GM21528 (cell line): ENCODE measurements around the gene GGA1.
A peak's percentile ranks its signal among the peaks of the same experiment; 100 is the strongest.

Source experiments
- ATAC-seq: cut with Tn5 transposase; IDR thresholded peaks from one replicate; pipeline ENCODE4 v1.9.1; 2021; ENCODE audit warnings: mild to moderate bottlenecking, moderate library complexity; ENCODE audit not compliant: unreplicated experiment, low FRiP score

Gene GGA1, protein sequence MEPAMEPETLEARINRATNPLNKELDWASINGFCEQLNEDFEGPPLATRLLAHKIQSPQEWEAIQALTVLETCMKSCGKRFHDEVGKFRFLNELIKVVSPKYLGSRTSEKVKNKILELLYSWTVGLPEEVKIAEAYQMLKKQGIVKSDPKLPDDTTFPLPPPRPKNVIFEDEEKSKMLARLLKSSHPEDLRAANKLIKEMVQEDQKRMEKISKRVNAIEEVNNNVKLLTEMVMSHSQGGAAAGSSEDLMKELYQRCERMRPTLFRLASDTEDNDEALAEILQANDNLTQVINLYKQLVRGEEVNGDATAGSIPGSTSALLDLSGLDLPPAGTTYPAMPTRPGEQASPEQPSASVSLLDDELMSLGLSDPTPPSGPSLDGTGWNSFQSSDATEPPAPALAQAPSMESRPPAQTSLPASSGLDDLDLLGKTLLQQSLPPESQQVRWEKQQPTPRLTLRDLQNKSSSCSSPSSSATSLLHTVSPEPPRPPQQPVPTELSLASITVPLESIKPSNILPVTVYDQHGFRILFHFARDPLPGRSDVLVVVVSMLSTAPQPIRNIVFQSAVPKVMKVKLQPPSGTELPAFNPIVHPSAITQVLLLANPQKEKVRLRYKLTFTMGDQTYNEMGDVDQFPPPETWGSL

GRCh38 chr22:37608477-37609239 is at the start of gene GGA1:
GGA1 (plus strand) TSS chr22:37608834; CDS start chr22:37608861, 27 bp downstream.
- ATAC-seq, result peak; percentile 65

DNA sequence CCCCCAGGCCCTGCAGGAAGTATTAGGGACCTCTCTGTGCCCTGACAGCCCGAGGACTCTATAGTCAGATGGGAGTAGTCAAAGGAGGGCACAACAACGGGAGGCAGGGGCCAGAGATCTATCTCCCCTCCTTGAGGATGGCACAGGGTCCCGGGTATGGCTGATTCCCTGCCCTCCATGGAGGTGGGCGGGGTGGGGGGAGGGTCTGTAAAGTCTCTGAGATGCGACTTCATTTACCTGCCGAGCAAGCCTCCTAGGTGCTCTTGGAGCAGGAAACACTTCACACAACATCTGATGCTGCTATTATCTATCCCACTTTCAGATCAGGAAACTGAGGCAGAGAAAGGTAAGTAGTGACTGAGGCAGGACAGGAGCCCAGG is 49.1 kb upstream of the GGA1 start:
- no peak for ATAC-seq

GRCh38 chr22:37559901-37560607 is 48.6 kb upstream of the GGA1 start, which contains the start of gene CDC42EP1:
CDC42EP1 (plus strand) TSS chr22:37560480; CDS start chr22:37566350, 5,870 bp downstream.
- ATAC-seq, result no peak

DNA sequence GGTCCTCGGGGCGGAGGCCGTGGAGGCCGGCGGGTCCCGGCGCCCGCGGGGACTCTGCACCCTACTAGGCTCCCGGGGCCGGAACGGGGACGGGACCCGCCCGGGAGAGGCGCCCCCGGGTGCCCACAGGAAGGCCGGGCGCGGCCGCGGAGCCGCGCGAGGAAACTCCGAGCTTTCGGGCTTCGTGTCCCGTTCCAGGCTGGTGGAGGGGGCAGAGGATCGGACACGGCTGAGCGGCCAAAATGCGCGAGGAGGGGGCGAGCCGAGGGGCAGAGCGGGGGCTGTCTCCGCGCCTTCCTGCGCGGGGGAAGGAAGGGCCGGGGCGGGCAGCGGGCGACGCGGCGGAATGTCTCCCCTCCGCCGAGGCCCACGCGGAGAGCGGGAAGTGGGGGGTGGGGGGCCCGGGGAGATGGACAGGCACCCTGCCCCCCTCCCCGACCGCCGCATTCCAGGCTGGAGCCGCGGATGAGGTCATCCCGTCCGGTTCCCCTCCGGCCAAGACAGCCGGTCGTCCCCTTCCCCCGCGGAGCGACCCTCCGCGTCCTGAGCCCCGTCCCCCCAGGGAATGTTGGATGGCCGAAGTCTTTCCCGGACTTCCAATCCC is 47.9 kb upstream of the GGA1 start:
- ATAC-seq, result no peak

- no peak for ATAC-seq
These were observed 47.2 kb upstream of the GGA1 start for GRCh38 chr22:37561212-37562048.

DNA sequence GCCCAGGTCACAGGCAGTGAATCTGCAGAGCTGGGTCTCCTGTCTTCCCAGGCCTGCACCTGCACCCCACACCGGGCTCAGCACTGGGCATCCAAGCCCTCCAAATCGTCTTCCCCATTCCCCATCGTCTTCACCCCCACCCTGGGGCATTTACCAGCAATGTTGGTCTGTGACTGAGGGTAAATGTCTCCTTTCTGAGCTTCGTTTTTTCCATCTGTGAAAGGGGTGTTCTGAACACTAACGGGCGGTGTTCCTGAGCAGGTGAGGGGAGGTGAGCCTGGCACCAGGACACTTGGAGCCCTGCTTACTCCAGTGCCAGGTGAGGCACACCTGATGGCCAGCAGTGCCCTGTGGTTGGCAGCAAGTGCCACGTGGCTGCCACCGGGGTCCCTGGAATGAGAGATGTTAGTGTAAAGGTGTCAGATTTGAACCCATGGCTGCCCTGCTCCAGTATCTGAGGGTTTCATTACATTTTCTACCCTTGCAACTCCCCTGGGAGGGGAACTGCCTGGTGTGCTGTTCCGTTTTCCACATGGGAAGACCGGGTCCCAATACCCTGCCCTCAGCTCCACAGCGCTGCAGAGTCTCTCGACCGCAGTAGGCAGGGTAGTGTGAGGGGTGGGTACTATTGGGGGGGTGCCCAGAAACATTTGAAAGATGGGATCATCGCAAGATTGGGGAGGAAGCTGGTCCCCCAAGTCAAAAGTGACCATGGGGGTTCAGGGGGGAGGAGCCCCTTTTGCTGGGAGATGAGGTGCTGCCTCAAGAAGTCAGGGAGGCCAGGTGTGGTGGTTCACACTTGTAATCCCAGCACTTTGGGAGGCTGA is 46.4 kb upstream of the GGA1 start:
- ATAC-seq, result no peak

GRCh38 chr22:37563153-37564081 is 45.2 kb upstream of the GGA1 start:
- no peak for ATAC-seq

- no peak for ATAC-seq
These were observed 44.4 kb upstream of the GGA1 start for GRCh38 chr22:37564111-37564711.

- no peak for ATAC-seq
These were observed 42.8 kb upstream of the GGA1 start for GRCh38 chr22:37565830-37566229.

- ATAC-seq, result no peak
These were observed 42.3 kb upstream of the GGA1 start for GRCh38 chr22:37566329-37566837.

GRCh38 chr22:37566903-37567798 is 41.5 kb upstream of the GGA1 start:
- ATAC-seq, result no peak

DNA sequence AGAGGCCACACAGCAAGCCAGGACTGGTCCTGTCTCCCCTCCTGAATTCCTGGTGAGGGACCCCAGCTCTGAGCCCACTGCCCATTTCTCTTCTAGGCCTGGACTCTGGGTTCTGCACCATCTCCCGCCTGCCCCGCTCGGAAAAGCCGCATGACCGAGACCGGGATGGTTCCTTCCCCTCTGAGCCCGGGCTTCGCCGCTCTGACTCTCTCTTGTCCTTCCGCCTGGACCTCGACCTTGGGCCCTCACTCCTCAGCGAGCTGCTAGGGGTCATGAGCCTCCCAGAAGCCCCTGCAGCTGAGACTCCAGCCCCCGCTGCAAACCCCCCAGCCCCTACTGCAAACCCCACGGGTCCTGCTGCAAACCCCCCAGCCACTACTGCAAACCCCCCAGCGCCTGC is 40.6 kb upstream of the GGA1 start:
- ATAC-seq, result no peak

GRCh38 chr22:37568448-37569008 is 40.1 kb upstream of the GGA1 start:
- ATAC-seq, result no peak

DNA sequence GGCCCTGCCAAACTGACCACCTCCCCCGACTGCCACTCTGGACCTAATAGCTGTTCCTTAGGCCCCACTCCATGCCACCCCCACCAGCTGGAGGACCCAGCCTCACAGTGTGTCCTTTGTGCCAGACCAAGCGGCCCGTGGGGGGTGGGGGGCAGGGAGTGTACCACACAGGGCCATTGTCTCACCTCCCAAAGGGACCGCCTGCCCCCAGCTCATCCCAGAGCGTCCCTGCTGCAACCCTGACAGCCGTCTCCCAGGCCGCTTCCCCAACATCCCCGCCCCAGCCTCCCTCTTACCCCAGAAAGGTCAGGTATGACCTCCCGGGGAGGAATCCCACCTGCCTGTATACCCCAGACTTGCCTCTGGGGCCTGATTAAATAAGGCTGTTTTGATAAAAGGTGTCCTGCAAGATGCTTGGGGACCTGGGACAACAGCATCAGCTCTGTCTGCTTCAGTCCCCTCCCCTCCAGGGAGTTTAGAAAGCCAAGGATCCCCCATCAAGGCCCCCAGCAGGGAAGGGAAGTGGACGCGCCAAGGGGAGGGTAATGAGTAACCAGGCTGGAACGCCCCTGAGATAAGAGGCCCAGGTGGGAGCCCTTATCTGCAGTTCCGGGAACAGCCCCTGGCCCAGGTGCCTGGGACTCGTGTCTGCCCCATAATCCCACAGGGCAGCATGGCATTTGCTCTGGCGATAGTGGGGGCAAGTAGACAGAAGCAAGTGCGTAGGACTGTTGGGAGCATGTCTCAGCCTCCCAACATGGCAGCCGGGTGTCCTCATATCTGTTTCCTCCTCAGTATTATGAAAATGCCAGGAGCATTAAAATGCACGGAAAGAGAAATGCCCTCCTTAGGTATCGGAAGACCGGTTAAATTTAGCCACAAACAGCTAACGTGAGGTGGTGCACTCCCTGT is 39.4 kb upstream of the GGA1 start:
- no peak for ATAC-seq
